Choroid plexus epithelial cell (primary cell): ENCODE results near the gene ZNF416.

Experiments used
- DNase-seq: peaks from one replicate; pipeline ENCODE4 v3.0.0-alpha.2; 2010; ENCODE audit warnings: low read depth
- H3K4me3 ChIP-seq: 2 replicates; pipeline ENCODE4 v1.5.1; 2011; ENCODE audit warnings: low read depth, mild to moderate bottlenecking, control low read depth, low read length, moderate library complexity
- TF ChIP-seq, protein P1 (sequence below): conservative IDR thresholded peaks from 2 replicates; pipeline ENCODE4 v1.5.1; 2011; ENCODE audit warnings: low read depth, mild to moderate bottlenecking, control low read depth, inconsistent platforms, low read length, moderate library complexity

The ZNF416 gene

DNA sequence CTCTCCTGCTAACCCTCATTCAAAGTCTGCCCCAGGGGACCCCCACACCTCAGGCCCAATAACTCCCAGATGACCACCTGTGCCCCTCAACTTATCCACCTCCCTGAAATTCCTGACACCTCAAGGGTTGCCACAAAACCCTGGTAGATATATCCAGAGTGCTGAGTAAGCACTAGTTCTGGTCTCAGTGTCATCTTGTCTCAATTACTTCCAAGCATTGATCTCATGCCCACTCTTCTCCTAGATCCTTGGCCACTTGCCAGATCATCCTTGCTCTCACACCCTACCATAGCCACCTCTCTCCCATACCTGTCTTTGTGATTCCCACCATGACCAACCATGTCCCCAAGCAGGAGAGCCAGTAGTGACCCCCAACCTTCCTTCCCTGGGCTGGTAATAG lies 2.0 kb downstream of the ZNF416 start:
- no peak overlapping the region for H3K4me3 ChIP-seq
- TF ChIP-seq, protein P1, sequence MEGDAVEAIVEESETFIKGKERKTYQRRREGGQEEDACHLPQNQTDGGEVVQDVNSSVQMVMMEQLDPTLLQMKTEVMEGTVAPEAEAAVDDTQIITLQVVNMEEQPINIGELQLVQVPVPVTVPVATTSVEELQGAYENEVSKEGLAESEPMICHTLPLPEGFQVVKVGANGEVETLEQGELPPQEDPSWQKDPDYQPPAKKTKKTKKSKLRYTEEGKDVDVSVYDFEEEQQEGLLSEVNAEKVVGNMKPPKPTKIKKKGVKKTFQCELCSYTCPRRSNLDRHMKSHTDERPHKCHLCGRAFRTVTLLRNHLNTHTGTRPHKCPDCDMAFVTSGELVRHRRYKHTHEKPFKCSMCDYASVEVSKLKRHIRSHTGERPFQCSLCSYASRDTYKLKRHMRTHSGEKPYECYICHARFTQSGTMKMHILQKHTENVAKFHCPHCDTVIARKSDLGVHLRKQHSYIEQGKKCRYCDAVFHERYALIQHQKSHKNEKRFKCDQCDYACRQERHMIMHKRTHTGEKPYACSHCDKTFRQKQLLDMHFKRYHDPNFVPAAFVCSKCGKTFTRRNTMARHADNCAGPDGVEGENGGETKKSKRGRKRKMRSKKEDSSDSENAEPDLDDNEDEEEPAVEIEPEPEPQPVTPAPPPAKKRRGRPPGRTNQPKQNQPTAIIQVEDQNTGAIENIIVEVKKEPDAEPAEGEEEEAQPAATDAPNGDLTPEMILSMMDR, result no peak
- DNase-seq, result no peak

DNA sequence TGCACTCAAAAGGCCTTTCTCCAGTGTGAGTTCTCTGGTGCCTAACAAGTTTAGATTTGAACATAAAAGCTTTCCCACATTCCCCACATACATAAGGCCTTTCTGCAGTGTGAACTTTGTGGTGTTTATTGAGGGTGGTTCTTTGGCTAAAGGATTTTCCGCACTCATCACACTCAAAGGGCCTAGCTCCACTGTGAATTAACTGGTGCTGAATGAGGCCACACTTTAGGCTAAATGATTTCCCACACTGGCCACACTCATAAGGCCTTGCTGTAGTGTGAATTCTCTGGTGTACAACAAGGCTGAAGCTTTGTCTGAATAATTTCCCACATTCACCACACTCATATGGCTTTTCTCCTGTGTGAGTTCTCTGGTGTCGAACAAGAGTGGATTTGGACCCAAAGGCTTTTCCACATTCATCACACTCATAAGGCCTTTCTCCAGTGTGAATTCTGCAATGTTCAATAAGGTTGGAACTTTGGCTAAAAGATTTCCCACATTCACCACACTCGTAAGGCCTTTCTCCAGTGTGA lies 6.2 kb downstream of the ZNF416 start:
- H3K4me3 ChIP-seq, result no peak overlapping the region
- no peak for DNase-seq
- TF ChIP-seq, protein P1, result no peak

DNA sequence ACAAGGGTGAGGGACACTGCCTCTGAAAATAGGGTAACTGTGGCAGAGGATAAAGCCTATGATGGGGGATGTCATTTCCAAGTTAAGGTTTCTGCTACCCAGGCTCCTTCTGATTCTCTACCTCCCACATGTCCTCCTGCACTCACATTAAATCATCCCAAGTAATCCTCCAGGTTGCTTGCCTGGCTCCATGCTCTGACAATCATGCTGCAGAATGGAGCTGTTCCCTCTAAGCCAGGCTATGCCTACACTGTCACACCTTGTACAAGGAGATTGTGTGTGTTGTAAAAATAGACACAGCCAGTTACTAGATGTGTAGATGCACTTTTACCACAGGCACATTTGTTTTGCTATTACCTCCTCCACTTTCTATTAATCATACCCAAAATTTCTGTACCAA lies 8.0 kb downstream of the ZNF416 start:
- DNase-seq, result no peak
- TF ChIP-seq, protein P1, result no peak
- no peak overlapping the region for H3K4me3 ChIP-seq

DNA sequence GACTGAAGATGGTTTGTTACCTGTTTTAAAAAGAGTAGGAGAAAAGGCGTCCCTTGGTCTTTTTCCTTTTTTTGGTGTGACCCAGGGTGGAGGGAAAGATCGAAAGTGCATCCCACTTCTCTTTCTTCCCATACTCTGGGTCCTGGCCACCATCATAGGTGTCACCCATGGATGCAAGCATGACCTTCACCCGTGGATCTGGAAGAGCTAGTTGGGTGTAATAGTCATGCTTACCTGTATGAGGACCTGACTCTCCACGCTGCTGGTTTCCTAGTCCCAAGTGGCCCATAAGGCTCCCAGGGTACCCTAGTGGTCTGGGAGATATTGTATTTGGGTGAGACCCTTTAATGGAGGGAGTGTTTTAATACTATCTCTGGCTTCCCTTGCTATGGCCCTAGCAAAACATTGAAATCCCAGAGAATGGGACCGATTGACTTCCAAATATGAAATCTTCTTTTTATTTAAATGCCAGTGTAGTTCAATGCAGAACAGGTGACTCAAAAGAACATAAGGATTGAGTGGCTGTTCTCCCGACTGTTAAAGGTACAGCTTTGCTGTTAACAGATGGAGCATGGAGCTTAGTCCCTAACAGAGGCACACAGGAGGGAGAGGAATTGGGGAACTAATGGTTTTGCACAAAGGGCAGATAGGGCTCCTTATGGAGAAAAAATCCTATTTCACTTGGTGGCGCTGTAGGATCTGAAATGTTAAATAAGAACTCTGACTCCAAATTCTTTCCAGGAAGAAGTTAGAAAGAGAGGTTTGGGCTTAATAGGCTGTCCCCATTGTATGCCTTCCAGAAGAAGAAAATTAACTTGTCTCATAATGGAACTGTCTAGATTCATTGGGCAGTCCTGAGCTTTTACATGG lies 12.1 kb downstream of the ZNF416 start:
- DNase-seq, result peak; percentile 61
- TF ChIP-seq, protein P1, result no peak
- no peak overlapping the region for H3K4me3 ChIP-seq

DNA sequence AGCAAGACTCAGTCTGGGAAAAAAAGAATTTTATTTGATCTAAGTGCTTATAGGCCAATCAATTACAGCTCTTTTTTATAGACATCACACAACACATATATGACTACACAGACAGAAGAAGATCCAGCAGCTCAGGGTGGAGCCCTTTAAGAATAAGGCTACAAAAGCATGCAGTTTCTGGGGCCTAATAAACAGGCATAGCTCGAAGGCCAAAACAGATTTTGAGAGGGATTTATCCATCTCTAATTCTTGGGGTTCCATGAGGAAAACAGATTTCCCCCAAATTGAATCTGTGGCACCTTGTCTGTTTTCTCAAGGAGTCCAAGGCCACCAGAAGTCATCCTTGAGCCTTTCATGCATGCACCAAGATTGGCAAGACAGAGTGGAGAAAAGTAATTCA lies 15.2 kb downstream of the ZNF416 start:
- H3K4me3 ChIP-seq, result no peak overlapping the region
- TF ChIP-seq, protein P1, result no peak
- DNase-seq, result no peak

DNA sequence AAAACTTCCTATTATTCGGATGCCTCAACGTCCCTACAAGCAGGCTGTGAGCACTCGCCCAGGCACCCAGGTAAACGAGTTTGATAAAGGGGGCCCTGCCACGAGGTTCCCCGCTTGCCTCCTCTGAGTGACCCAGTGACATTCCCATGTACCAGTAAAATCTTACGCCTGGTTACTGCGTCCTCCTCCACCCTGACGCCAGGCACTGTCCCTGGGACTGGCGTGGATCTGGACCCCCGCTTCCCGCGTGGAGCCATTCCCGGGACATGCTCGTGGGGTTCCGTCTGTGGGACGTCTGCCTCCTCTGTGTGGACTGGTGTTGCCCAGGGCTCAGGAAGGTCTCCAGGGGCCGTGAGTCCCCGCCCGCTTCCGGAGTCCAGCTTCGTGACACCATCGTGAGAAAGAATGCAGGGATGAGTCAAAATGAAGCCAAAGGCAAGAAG lies 18.6 kb downstream of the ZNF416 start:
- H3K4me3 ChIP-seq, result peak overlapping the region; percentile 98
- peak; percentile 50 for DNase-seq
- TF ChIP-seq, protein P1, result no peak
